WTC11 (cell line): ENCODE measurements around the gene GTPBP6. TPM values are rescaled to one million over a fixed set of nuclear protein-coding genes. Genes with fewer than 3 reads are reported as not detected.

ENCODE experiments used
- ATAC-seq: fragments of 200-7000 bp; cut with Tn5 transposase; 2 replicates; pipeline ENCODE4 v1.10.0; 2021; ENCODE audit warnings: mild to moderate bottlenecking, moderate library complexity
- CTCF ChIA-PET: fragments of 300-600 bp; sonication (Branson Sonifier 250); formaldehyde crosslinking; loops from one replicate; lab custom pipeline; 2021; ENCODE audit warnings: antibody characterized with exemption; lab: Charles Lee
- POLR2A ChIA-PET: fragments of 350-600 bp; sonication (Branson Sonifier 250); formaldehyde crosslinking; loops from one replicate; lab custom pipeline; 2021; ENCODE audit warnings: antibody characterized with exemption; lab: Charles Lee
- DNase-seq: peaks from one replicate; pipeline ENCODE4 v3.0.0; 2021; ENCODE audit warnings: low spot score
- H3K27ac Mint-ChIP-seq: 2 replicates; pipeline ENCODE4 v1.8.0; 2021; ENCODE audit warnings: mixed read lengths
- H3K27me3 Mint-ChIP-seq: 2 replicates; pipeline ENCODE4 v1.8.0; 2021; ENCODE audit warnings: low read depth, mild to moderate bottlenecking, moderate library complexity, mixed read lengths
- H3K36me3 Mint-ChIP-seq: 2 replicates; pipeline ENCODE4 v1.8.0; 2021; ENCODE audit warnings: mixed read lengths
- H3K4me1 Mint-ChIP-seq: 2 replicates; pipeline ENCODE4 v1.8.0; 2022; ENCODE audit warnings: mixed read lengths
- H3K4me3 Mint-ChIP-seq: 2 replicates; pipeline ENCODE4 v1.8.0; 2021; ENCODE audit warnings: mild to moderate bottlenecking, moderate library complexity, mixed read lengths
- H3K9me3 Mint-ChIP-seq: 2 replicates; pipeline ENCODE4 v1.8.0; 2021; ENCODE audit warnings: mixed read lengths
- GRHL2 ChIP-seq: fragments of 250-450 bp; sonication (Bioruptor Pico); IDR thresholded peaks from 2 replicates; pipeline ENCODE4 v1.8.0; 2022; ENCODE audit warnings: mild to moderate bottlenecking, moderate library complexity; ENCODE audit not compliant: insufficient replicate concordance, severe bottlenecking
- IRF2 ChIP-seq: sonication (generic); formaldehyde crosslinking; IDR thresholded peaks from 2 replicates; pipeline ENCODE4 v1.8.0; 2022; ENCODE audit warnings: low read depth, missing genetic modification reagents, borderline replicate concordance
- MXD4 ChIP-seq: fragments of 250-450 bp; sonication (Bioruptor Pico); IDR thresholded peaks from 2 replicates; pipeline ENCODE4 v1.8.0; 2021; ENCODE audit warnings: mild to moderate bottlenecking, moderate library complexity, borderline replicate concordance
- MYBL2 ChIP-seq: sonication (generic); formaldehyde crosslinking; IDR thresholded peaks from 2 replicates; pipeline ENCODE4 v1.8.1; 2023; ENCODE audit warnings: mild to moderate bottlenecking, moderate library complexity, missing genetic modification reagents
- PRRX2 ChIP-seq: fragments of 250-450 bp; sonication (Bioruptor Pico); IDR thresholded peaks from 2 replicates; pipeline ENCODE4 v1.8.0; 2021; ENCODE audit warnings: mild to moderate bottlenecking
- RORB ChIP-seq: fragments of 250-450 bp; sonication (Bioruptor Pico); IDR thresholded peaks from 2 replicates; pipeline ENCODE4 v1.9.0; 2021; ENCODE audit warnings: mild to moderate bottlenecking
- TCF7 ChIP-seq: sonication (generic); formaldehyde crosslinking; IDR thresholded peaks from 2 replicates; pipeline ENCODE4 v1.8.0; 2022; ENCODE audit warnings: mild to moderate bottlenecking, low read depth, missing genetic modification reagents, moderate library complexity
- ZBTB21 ChIP-seq: sonication (generic); formaldehyde crosslinking; IDR thresholded peaks from 2 replicates; pipeline ENCODE4 v1.8.1; 2023; ENCODE audit warnings: mild to moderate bottlenecking, missing genetic modification reagents, borderline replicate concordance
- ZNF263 ChIP-seq: sonication (generic); formaldehyde crosslinking; IDR thresholded peaks from 2 replicates; pipeline ENCODE4 v1.8.1; 2022; ENCODE audit warnings: low read depth, mild to moderate bottlenecking, moderate library complexity, missing genetic modification reagents
- ZNF671 ChIP-seq: fragments of 250-450 bp; sonication (Bioruptor Pico); IDR thresholded peaks from 2 replicates; pipeline ENCODE4 v1.8.0; 2021; ENCODE audit warnings: mild to moderate bottlenecking
- total RNA-seq: library from RNA; stranded (reverse); gene quantifications from 3 replicates; pipeline ENCODE4 v1.2.3, GENCODE V29; 2021
- TF ChIP-seq, protein P1 (sequence below): fragments of 250-450 bp; sonication (Bioruptor Pico); IDR thresholded peaks from 2 replicates; pipeline ENCODE4 v1.9.0; 2021; ENCODE audit warnings: moderate library complexity, mild to moderate bottlenecking, inconsistent platforms, borderline replicate concordance
- TF ChIP-seq, protein P2 (sequence below): fragments of 250-450 bp; sonication (Bioruptor Pico); IDR thresholded peaks from 2 replicates; pipeline ENCODE4 v1.9.0; 2021; ENCODE audit warnings: mild to moderate bottlenecking
- TF ChIP-seq, protein P3 (sequence below): sonication (generic); formaldehyde crosslinking; conservative IDR thresholded peaks from 2 replicates; pipeline ENCODE4 v1.8.1; 2023; ENCODE audit warnings: mild to moderate bottlenecking, low read depth, missing genetic modification reagents, moderate library complexity
- TF ChIP-seq, protein P4 (sequence below): sonication (generic); formaldehyde crosslinking; IDR thresholded peaks from 2 replicates; pipeline ENCODE4 v1.8.1; 2022; ENCODE audit warnings: missing genetic modification reagents, borderline replicate concordance

Gene GTPBP6
- total RNA-seq, 1 experiment from 2014 or later, result 63.9 TPM

DNA sequence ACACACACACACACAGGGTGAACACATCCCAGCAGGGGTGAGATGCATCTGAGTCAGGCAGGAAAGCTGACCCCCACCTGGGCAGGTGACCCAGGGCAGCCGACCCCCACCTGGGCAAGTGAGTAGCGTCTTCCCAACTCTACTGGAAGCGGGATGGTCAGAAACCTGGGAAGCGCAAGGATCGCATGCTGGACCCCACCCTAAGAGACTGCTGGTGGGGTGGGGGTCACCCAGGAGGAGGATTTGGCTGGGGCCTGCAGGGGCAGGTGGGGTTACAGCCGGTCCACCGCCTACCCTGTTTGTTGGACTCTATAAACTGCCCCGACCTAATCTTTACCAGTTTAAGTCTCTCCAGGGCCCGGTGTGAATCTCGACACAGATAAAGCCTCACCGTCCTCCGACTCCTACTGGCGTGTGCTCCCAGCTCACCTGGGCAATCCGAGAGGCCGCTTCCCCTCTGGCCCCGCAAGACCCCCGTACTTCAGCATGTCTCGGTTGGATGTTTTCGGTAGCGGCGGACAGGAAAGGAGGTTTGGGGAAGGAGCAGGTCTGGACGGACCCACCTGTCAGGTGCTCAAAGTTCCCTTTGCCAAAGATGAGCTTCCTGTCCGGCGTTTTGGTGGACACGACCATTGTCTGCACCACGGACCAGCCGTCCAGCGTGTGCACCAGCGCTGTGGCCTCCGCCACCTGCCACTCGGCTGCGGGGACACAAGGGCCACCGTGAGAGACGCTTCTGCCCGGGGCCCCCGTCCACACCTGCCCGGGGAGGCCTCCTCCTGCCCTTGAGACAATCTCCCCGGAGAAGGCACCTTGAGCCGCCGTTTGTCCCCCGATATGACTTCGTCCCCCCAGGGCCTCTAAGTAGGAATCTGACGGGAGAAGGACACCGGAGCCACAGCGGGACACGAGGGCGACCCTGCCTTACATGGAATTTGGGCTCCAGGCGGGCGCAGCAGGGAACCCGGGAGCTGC is 2.0 kb downstream of the GTPBP6 start:
- no peaks in the 10 kb centered on the region for H3K9me3 Mint-ChIP-seq
- peaks cover 14% of the 10 kb centered on the region for H3K36me3 Mint-ChIP-seq
- no peak for ATAC-seq
- no peak overlapping the region for H3K27ac Mint-ChIP-seq
- TF ChIP-seq, protein P1, sequence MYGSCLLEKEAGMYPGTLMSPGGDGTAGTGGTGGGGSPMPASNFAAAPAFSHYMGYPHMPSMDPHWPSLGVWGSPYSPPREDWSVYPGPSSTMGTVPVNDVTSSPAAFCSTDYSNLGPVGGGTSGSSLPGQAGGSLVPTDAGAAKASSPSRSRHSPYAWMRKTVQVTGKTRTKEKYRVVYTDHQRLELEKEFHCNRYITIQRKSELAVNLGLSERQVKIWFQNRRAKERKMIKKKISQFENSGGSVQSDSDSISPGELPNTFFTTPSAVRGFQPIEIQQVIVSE (CRISPR knock-in tag), result no peak
- TF ChIP-seq, protein P2, sequence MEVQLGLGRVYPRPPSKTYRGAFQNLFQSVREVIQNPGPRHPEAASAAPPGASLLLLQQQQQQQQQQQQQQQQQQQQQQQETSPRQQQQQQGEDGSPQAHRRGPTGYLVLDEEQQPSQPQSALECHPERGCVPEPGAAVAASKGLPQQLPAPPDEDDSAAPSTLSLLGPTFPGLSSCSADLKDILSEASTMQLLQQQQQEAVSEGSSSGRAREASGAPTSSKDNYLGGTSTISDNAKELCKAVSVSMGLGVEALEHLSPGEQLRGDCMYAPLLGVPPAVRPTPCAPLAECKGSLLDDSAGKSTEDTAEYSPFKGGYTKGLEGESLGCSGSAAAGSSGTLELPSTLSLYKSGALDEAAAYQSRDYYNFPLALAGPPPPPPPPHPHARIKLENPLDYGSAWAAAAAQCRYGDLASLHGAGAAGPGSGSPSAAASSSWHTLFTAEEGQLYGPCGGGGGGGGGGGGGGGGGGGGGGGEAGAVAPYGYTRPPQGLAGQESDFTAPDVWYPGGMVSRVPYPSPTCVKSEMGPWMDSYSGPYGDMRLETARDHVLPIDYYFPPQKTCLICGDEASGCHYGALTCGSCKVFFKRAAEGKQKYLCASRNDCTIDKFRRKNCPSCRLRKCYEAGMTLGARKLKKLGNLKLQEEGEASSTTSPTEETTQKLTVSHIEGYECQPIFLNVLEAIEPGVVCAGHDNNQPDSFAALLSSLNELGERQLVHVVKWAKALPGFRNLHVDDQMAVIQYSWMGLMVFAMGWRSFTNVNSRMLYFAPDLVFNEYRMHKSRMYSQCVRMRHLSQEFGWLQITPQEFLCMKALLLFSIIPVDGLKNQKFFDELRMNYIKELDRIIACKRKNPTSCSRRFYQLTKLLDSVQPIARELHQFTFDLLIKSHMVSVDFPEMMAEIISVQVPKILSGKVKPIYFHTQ (CRISPR knock-in tag), result 0 out of 2 replicates have a peak, but pooled peaks have one; percentile 36
- no peak for TF ChIP-seq GRHL2 (CRISPR knock-in tag)
- TF ChIP-seq, all 79 proteins: peak for 1
- Mint-ChIP-seq H3K4me3 (peak overlapping the region; percentile 40), H3K27me3 (peaks cover 3% of the 10 kb centered on the region; the same call in 1 of the 2 replicates), H3K4me1 (peaks cover 4% of the 10 kb centered on the region)
- no peak for DNase-seq
- CTCF ChIA-PET, result no interaction called here
- POLR2A ChIA-PET, result no interaction called here

DNA sequence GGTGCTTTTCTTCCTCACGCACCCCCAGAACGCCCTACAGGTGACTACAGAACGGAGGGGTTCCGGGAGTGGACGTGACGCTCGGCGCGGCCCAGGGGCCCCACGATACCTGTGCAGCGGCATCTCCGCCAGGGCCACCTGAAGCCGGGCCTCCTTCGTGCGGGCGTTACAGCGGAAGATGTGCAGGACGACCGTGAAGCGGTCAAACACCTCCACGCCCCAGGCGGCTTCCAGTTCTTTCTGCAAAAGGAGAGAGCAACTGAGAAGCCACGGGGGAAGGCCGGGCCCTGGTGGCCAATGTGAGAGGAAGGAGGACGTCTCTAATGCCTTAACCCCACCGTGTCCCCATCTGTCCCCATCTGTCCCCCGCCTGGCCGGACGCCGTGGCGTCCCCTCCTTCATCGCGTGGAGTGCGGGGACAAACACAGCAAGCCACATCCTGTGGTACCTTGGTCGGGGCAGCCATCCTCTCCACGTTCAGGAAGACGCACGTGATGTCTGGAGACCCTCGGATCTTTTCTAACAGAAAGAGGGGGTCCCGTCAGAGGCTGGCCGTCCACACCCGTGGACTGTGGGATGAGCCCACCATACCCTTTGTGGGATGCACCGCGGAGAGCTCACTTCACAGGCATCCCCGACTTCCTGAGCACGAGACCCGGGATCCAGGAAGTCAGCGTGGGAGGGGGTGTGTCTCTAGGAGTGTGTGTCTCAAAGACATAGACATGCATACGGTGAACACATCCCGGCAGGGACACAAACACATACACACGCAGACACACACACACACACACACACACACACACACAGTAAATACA is 3.6 kb downstream of the GTPBP6 start:
- Mint-ChIP-seq H3K9me3 (no peaks in the 10 kb centered on the region), H3K27me3 (peaks cover 3% of the 10 kb centered on the region; the same call in 1 of the 2 replicates), H3K4me1 (no peaks in the 10 kb centered on the region), H3K36me3 (peaks cover 16% of the 10 kb centered on the region), H3K4me3 (no peak overlapping the region), H3K27ac (no peak overlapping the region)
- ATAC-seq (no peak), DNase-seq (no peak)
- POLR2A ChIA-PET, result no interaction called here
- CTCF ChIA-PET, result no interaction called here
- TF ChIP-seq TCF7 (CRISPR knock-in tag), result no peak
- TF ChIP-seq ZNF671, result no peak
- TF ChIP-seq RORB, result no peak
- TF ChIP-seq MYBL2, result no peak
- TF ChIP-seq, protein P3, sequence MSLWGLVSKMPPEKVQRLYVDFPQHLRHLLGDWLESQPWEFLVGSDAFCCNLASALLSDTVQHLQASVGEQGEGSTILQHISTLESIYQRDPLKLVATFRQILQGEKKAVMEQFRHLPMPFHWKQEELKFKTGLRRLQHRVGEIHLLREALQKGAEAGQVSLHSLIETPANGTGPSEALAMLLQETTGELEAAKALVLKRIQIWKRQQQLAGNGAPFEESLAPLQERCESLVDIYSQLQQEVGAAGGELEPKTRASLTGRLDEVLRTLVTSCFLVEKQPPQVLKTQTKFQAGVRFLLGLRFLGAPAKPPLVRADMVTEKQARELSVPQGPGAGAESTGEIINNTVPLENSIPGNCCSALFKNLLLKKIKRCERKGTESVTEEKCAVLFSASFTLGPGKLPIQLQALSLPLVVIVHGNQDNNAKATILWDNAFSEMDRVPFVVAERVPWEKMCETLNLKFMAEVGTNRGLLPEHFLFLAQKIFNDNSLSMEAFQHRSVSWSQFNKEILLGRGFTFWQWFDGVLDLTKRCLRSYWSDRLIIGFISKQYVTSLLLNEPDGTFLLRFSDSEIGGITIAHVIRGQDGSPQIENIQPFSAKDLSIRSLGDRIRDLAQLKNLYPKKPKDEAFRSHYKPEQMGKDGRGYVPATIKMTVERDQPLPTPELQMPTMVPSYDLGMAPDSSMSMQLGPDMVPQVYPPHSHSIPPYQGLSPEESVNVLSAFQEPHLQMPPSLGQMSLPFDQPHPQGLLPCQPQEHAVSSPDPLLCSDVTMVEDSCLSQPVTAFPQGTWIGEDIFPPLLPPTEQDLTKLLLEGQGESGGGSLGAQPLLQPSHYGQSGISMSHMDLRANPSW (CRISPR knock-in tag), result no peak
- no peak for TF ChIP-seq PRRX2
- TF ChIP-seq, protein P2 (CRISPR knock-in tag), result no peak
- no peak for TF ChIP-seq MXD4 (CRISPR knock-in tag)
- TF ChIP-seq IRF2 (CRISPR knock-in tag), result no peak
- TF ChIP-seq ZNF263 (CRISPR knock-in tag), result no peak
- TF ChIP-seq ZBTB21, result no peak
- TF ChIP-seq, protein P4, sequence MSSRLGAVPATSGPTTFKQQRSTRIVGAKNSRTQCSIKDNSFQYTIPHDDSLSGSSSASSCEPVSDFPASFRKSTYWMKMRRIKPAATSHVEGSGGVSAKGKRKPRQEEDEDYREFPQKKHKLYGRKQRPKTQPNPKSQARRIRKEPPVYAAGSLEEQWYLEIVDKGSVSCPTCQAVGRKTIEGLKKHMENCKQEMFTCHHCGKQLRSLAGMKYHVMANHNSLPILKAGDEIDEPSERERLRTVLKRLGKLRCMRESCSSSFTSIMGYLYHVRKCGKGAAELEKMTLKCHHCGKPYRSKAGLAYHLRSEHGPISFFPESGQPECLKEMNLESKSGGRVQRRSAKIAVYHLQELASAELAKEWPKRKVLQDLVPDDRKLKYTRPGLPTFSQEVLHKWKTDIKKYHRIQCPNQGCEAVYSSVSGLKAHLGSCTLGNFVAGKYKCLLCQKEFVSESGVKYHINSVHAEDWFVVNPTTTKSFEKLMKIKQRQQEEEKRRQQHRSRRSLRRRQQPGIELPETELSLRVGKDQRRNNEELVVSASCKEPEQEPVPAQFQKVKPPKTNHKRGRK, result no peak
